Hindlimb muscle (tissue), 1 donor: Measurements from ENCODE around the gene VSX1. TPM values are rescaled to one million over a fixed set of nuclear protein-coding genes. Genes with fewer than 3 reads are reported as not detected.

ENCODE experiments used
- DNase-seq: peaks from one replicate; pipeline ENCODE4 v3.0.0-alpha.2; 2013
- polyA plus RNA-seq: library from polyadenylated mRNA; unstranded; fragments of 120-200 nt; gene quantifications from one replicate; pipeline ENCODE4 v1.2.1, GENCODE V29; 2013; ENCODE audit not compliant: insufficient read length

VSX1 gene
- polyA plus RNA-seq, 1 donor: not detected

- peak; percentile 88 for DNase-seq
Observed at GRCh38 chr20:25053255-25054031, 28.5 kb downstream of the VSX1 start.

GRCh38 chr20:25052255-25053194 is 29.4 kb downstream of the VSX1 start:
- peak; percentile 57 for DNase-seq

GRCh38 chr20:25051386-25052155 is 30.4 kb downstream of the VSX1 start:
- no peak for DNase-seq

GRCh38 chr20:25050501-25051350 is 31.2 kb downstream of the VSX1 start:
- no peak for DNase-seq

GRCh38 chr20:25050082-25050481 is 31.9 kb downstream of the VSX1 start:
- DNase-seq: no peak

- DNase-seq: no peak
Observed at GRCh38 chr20:25049261-25050060, 32.5 kb downstream of the VSX1 start.

- DNase-seq: no peak
Observed at GRCh38 chr20:25048519-25048952, 33.4 kb downstream of the VSX1 start.

- DNase-seq: no peak
Observed at GRCh38 chr20:25047766-25048165, 34.2 kb downstream of the VSX1 start.

- DNase-seq: no peak
Observed at GRCh38 chr20:25046736-25047666, 34.9 kb downstream of the VSX1 start.

GRCh38 chr20:25046181-25046641 is 35.7 kb downstream of the VSX1 start:
- DNase-seq: no peak

GRCh38 chr20:25045343-25045712 is 36.6 kb downstream of the VSX1 start:
- DNase-seq: no peak

- no peak for DNase-seq
Observed at GRCh38 chr20:25044660-25045342, 37.1 kb downstream of the VSX1 start.

GRCh38 chr20:25044261-25044560 is 37.7 kb downstream of the VSX1 start:
- DNase-seq: no peak

- DNase-seq: no peak
Observed at GRCh38 chr20:25043499-25044260, 38.3 kb downstream of the VSX1 start.

- no peak for DNase-seq
Observed at GRCh38 chr20:25042531-25043498, 39.1 kb downstream of the VSX1 start.

- no peak for DNase-seq
Observed at GRCh38 chr20:25041813-25042530, 40.0 kb downstream of the VSX1 start.
